Skeletal muscle satellite cell (primary cell): ENCODE data around the gene GCKR. TPM values are rescaled to one million over a fixed set of nuclear protein-coding genes. Genes with fewer than 3 reads are reported as not detected.

Experiments
- small RNA-seq: library from RNA; depleted of rRNA; stranded (forward); fragments of <200 nt; gene quantifications from one replicate; pipeline ENCODE3, GENCODE V24; 2012

The GCKR gene

Small RNA genes within 50 kb of the gene (small RNA-seq; reads per million reads assigned to genes)
- gene RNU6-986P = not detected
